Measurements from ENCODE around the gene PTK7.

PTK7 gene

GRCh38 chr6:43181942-43182860 lies 106.1 kb downstream of the PTK7 start, which contains the start of gene CUL9:
CUL9 (plus strand) TSS chr6:43182196; CDS start chr6:43184311, 2,115 bp downstream.
- no peaks in the 10 kb centered on the region for H3K9me3 ChIP-seq (ENCODE audit: control insufficient read depth, insufficient read depth, low read length)
- H3K4me1 ChIP-seq (ENCODE audit: control insufficient read depth, insufficient read depth, low read length): peaks cover 3% of the 10 kb centered on the region
- peak within 1 kb of the TSS; percentile 73 for H3K9ac ChIP-seq (ENCODE audit: low read depth, low read length)
- peak within 1 kb of the TSS; percentile 84 for H3K4me3 ChIP-seq (ENCODE audit: low read depth, low read length)
- no peaks in the 10 kb centered on the region for H3K27me3 ChIP-seq (ENCODE audit: control insufficient read depth, insufficient read depth, low read length)
- peaks cover 28% of the 10 kb centered on the region for H3K36me3 ChIP-seq (ENCODE audit: control insufficient read depth, insufficient read depth, low read length)

- no peak overlapping the region for H3K9ac ChIP-seq (ENCODE audit: low read depth, low read length)
- peaks cover 3% of the 10 kb centered on the region for H3K4me1 ChIP-seq (ENCODE audit: control insufficient read depth, insufficient read depth, low read length)
- H3K36me3 ChIP-seq (ENCODE audit: control insufficient read depth, insufficient read depth, low read length): peaks cover 22% of the 10 kb centered on the region
- H3K4me3 ChIP-seq (ENCODE audit: low read depth, low read length): no peak overlapping the region
- no peaks in the 10 kb centered on the region for H3K9me3 ChIP-seq (ENCODE audit: control insufficient read depth, insufficient read depth, low read length)
- no peaks in the 10 kb centered on the region for H3K27me3 ChIP-seq (ENCODE audit: control insufficient read depth, insufficient read depth, low read length)
Measured at GRCh38 chr6:43183441-43183840, 107.3 kb downstream of the PTK7 start.

GRCh38 chr6:43184268-43184985 lies 108.3 kb downstream of the PTK7 start:
- H3K9ac ChIP-seq (ENCODE audit: low read depth, low read length): no peak overlapping the region
- H3K4me3 ChIP-seq (ENCODE audit: low read depth, low read length): no peak overlapping the region
- no peaks in the 10 kb centered on the region for H3K9me3 ChIP-seq (ENCODE audit: control insufficient read depth, insufficient read depth, low read length)
- H3K4me1 ChIP-seq (ENCODE audit: control insufficient read depth, insufficient read depth, low read length): peaks cover 3% of the 10 kb centered on the region
- H3K27me3 ChIP-seq (ENCODE audit: control insufficient read depth, insufficient read depth, low read length): no peaks in the 10 kb centered on the region
- H3K36me3 ChIP-seq (ENCODE audit: control insufficient read depth, insufficient read depth, low read length): peaks cover 12% of the 10 kb centered on the region

GRCh38 chr6:43185391-43185985 lies 109.4 kb downstream of the PTK7 start:
- Histone ChIP-seq H3K4me1 (ENCODE audit: control insufficient read depth, insufficient read depth, low read length) (peaks cover 3% of the 10 kb centered on the region), H3K36me3 (ENCODE audit: control insufficient read depth, insufficient read depth, low read length) (peaks cover 12% of the 10 kb centered on the region), H3K27me3 (ENCODE audit: control insufficient read depth, insufficient read depth, low read length) (no peaks in the 10 kb centered on the region), H3K9me3 (ENCODE audit: control insufficient read depth, insufficient read depth, low read length) (no peaks in the 10 kb centered on the region), H3K9ac (ENCODE audit: low read depth, low read length) (no peak overlapping the region), H3K4me3 (ENCODE audit: low read depth, low read length) (no peak overlapping the region)

GRCh38 chr6:43186019-43186418 lies 109.9 kb downstream of the PTK7 start:
- H3K9me3 ChIP-seq (ENCODE audit: control insufficient read depth, insufficient read depth, low read length): no peaks in the 10 kb centered on the region
- H3K9ac ChIP-seq (ENCODE audit: low read depth, low read length): no peak overlapping the region
- no peak overlapping the region for H3K4me3 ChIP-seq (ENCODE audit: low read depth, low read length)
- H3K4me1 ChIP-seq (ENCODE audit: control insufficient read depth, insufficient read depth, low read length): peaks cover 3% of the 10 kb centered on the region
- H3K36me3 ChIP-seq (ENCODE audit: control insufficient read depth, insufficient read depth, low read length): peaks cover 12% of the 10 kb centered on the region
- H3K27me3 ChIP-seq (ENCODE audit: control insufficient read depth, insufficient read depth, low read length): no peaks in the 10 kb centered on the region

GRCh38 chr6:43186706-43187105 lies 110.6 kb downstream of the PTK7 start:
- Histone ChIP-seq H3K9me3 (ENCODE audit: control insufficient read depth, insufficient read depth, low read length) (no peaks in the 10 kb centered on the region), H3K4me1 (ENCODE audit: control insufficient read depth, insufficient read depth, low read length) (no peaks in the 10 kb centered on the region), H3K9ac (ENCODE audit: low read depth, low read length) (no peak overlapping the region), H3K27me3 (ENCODE audit: control insufficient read depth, insufficient read depth, low read length) (no peaks in the 10 kb centered on the region), H3K4me3 (ENCODE audit: low read depth, low read length) (no peak overlapping the region), H3K36me3 (ENCODE audit: control insufficient read depth, insufficient read depth, low read length) (peaks cover 12% of the 10 kb centered on the region)

- Histone ChIP-seq H3K4me1 (ENCODE audit: control insufficient read depth, insufficient read depth, low read length) (no peaks in the 10 kb centered on the region), H3K27me3 (ENCODE audit: control insufficient read depth, insufficient read depth, low read length) (no peaks in the 10 kb centered on the region), H3K9me3 (ENCODE audit: control insufficient read depth, insufficient read depth, low read length) (no peaks in the 10 kb centered on the region), H3K9ac (ENCODE audit: low read depth, low read length) (no peak overlapping the region), H3K4me3 (ENCODE audit: low read depth, low read length) (no peak overlapping the region), H3K36me3 (ENCODE audit: control insufficient read depth, insufficient read depth, low read length) (peaks cover 12% of the 10 kb centered on the region)
Measured at GRCh38 chr6:43187821-43188220, 111.7 kb downstream of the PTK7 start.

GRCh38 chr6:43188426-43188825 lies 112.3 kb downstream of the PTK7 start:
- Histone ChIP-seq H3K4me1 (ENCODE audit: control insufficient read depth, insufficient read depth, low read length) (no peaks in the 10 kb centered on the region), H3K36me3 (ENCODE audit: control insufficient read depth, insufficient read depth, low read length) (peaks cover 12% of the 10 kb centered on the region), H3K27me3 (ENCODE audit: control insufficient read depth, insufficient read depth, low read length) (no peaks in the 10 kb centered on the region), H3K9me3 (ENCODE audit: control insufficient read depth, insufficient read depth, low read length) (no peaks in the 10 kb centered on the region), H3K4me3 (ENCODE audit: low read depth, low read length) (no peak overlapping the region), H3K9ac (ENCODE audit: low read depth, low read length) (no peak overlapping the region)

- no peaks in the 10 kb centered on the region for H3K9me3 ChIP-seq (ENCODE audit: control insufficient read depth, insufficient read depth, low read length)
- H3K36me3 ChIP-seq (ENCODE audit: control insufficient read depth, insufficient read depth, low read length): peaks cover 5% of the 10 kb centered on the region
- no peaks in the 10 kb centered on the region for H3K4me1 ChIP-seq (ENCODE audit: control insufficient read depth, insufficient read depth, low read length)
- H3K4me3 ChIP-seq (ENCODE audit: low read depth, low read length): no peak overlapping the region
- no peak overlapping the region for H3K9ac ChIP-seq (ENCODE audit: low read depth, low read length)
- no peaks in the 10 kb centered on the region for H3K27me3 ChIP-seq (ENCODE audit: control insufficient read depth, insufficient read depth, low read length)
Measured at GRCh38 chr6:43189776-43190304, 113.7 kb downstream of the PTK7 start.

GRCh38 chr6:43192911-43193310 lies 116.8 kb downstream of the PTK7 start:
- no peak overlapping the region for H3K9ac ChIP-seq (ENCODE audit: low read depth, low read length)
- H3K9me3 ChIP-seq (ENCODE audit: control insufficient read depth, insufficient read depth, low read length): no peaks in the 10 kb centered on the region
- H3K36me3 ChIP-seq (ENCODE audit: control insufficient read depth, insufficient read depth, low read length): peaks cover 8% of the 10 kb centered on the region
- no peaks in the 10 kb centered on the region for H3K27me3 ChIP-seq (ENCODE audit: control insufficient read depth, insufficient read depth, low read length)
- no peak overlapping the region for H3K4me3 ChIP-seq (ENCODE audit: low read depth, low read length)
- no peaks in the 10 kb centered on the region for H3K4me1 ChIP-seq (ENCODE audit: control insufficient read depth, insufficient read depth, low read length)

- Histone ChIP-seq H3K9ac (ENCODE audit: low read depth, low read length) (no peak overlapping the region), H3K36me3 (ENCODE audit: control insufficient read depth, insufficient read depth, low read length) (peaks cover 8% of the 10 kb centered on the region), H3K27me3 (ENCODE audit: control insufficient read depth, insufficient read depth, low read length) (no peaks in the 10 kb centered on the region), H3K4me3 (ENCODE audit: low read depth, low read length) (no peak overlapping the region), H3K9me3 (ENCODE audit: control insufficient read depth, insufficient read depth, low read length) (no peaks in the 10 kb centered on the region), H3K4me1 (ENCODE audit: control insufficient read depth, insufficient read depth, low read length) (no peaks in the 10 kb centered on the region)
Measured at GRCh38 chr6:43193929-43194328, 117.8 kb downstream of the PTK7 start.
